ENCODE measurements around the gene ACOD1.
"Not testable (repeated sequence)": the region's sequence is repeated elsewhere in the genome, so short reads cannot be mapped to it uniquely, and the experiment has no call there.

Gene ACOD1

DNA sequence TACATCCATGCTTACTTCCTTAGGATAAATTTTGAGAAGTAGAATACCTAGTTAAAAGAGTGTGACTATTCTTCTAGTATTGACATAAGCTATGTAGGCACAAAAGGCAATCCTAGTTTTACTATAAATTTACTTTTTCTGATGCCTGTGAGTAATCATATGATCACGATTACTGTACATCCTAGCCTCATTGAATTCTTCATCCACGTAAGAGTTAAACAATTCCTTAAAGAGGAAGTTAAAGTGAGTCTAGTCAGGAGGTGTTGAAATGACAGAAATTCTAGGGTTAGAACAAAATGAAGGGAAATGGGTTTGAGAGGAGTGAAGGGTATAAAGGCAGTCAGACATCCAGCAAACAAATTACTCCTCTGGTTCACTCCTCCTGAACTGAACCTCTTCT, at the start of gene ACOD1:
Gene ACOD1 (plus strand): TSS at position 363 of the 400 bp plus-strand sequence. CDS start 48 bp downstream, outside the sequence.
- no peak for DNase-seq

DNA sequence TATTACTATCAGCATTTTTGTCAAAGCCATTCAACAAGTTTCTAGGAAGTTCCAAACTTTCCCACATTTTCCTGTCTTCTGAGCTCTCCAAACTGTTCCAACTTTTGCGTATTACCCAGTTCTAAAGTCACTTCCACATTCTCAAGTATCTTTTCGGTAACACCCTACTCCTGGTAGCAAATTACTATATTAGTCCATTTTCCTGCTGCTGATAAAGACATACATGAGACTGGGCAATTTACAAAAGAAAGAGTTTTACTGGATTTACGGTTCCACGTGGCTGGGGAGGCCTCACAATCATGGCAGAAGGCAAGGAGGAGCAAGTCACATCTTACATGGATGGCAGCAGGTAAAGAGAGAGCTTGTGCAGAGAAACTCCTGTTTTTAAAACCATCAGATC, 49.2 kb upstream of the ACOD1 start:
- DNase-seq: not testable (repeated sequence)

DNA sequence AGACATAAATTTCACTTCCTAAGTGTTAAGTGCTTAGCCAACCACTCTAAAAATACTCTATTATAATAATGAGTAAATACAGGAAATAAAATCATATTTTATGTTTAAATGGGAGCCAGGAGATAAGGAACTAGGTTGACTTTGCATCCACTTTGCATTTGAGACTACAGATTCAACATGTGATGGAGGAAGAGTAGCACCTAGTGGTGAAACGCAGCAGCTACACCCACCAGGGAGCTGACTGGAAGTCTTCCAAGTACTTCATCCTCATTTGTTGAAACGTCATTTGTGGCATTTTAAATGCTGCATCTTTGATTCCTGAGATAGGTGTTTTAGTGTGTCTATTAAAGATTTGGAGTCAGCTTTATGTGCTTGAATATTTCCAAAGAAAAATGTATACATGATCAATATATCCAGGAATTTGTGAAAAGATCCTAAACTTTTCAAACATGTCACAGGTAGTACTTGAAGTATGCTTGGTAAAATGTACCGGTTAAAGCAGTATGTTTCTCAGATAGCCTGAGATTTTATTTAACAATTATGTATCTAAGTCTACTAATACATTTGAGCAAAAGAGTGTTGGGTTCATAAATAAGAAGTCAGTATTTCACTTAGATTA, 44.7 kb upstream of the ACOD1 start:
- DNase-seq: peak; percentile 71

DNA sequence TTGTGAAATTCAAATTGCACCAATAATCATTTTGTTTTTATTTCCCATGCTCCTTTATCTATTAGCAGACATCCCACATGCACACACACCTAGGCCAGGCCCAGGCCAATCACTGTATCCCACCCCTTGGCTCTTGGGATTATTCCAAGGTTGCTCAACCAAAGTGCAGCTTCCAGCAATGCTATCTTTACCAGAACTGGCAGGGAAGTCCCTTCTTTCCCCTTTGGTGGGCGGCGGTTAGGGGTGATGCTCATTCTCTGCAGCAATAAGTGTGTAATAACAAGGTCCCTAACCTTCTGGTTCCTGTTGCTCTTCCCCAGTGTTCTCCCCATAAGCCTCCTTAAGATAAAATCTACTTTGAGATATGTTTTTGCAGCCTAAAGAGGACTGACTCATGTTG, 43.8 kb upstream of the ACOD1 start:
- no peak for DNase-seq

DNA sequence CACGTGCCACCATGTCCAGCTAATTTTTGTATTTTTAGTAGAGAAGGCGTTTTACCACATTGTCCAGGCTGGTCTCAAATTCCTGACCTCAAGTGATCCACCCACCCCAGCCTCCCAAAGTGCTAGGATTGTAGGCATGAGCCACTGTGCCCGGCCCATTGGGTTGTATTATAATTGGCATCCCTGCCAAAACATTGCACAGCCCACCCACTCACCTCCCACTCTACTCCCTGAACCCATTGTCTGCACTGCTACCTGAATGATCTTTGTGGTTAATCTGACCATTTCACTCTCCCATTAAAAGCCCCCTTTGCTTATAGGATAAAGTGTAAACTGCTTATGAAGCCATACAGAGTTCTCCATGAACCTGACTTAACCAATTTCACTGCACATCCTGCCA, 35.8 kb upstream of the ACOD1 start:
- no peak for DNase-seq

DNA sequence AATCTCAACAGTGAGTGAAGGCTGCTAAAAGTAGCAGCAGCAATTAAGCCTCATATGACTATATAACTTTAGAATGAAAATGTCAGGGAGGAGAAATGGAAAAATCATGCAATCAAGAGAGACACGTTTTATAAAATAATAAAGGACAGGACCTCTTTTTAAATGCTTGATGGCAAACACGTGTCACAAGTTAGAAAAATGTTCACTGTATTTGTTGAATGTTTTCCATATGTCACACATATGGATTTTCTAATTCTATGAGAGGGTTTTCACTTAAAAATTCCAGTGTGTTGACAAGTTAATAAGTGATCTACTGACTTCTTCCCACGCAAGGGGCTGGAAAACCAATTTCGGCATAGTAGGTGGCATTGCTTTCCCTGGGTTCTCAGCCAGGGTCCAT, 34.4 kb upstream of the ACOD1 start:
- DNase-seq: no peak

DNA sequence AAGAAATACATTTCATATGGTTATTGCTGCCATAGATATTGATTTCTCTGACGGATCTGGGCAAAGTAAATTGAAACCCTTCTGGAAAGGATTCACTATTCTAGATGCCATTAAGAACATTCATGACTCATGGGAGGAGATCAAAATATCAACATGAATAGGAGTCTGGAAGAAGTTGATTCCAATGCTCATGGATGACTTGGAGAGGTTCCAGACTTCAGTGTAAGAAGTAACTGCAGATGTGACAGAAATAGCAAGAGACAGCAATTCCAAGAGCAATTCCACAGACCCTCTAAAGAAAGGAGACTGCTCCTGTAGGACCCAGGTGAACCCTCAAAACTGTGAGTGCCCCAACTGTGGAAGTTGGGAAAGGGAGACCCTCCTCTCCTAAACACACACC, 31.2 kb upstream of the ACOD1 start:
- no peak for DNase-seq

DNA sequence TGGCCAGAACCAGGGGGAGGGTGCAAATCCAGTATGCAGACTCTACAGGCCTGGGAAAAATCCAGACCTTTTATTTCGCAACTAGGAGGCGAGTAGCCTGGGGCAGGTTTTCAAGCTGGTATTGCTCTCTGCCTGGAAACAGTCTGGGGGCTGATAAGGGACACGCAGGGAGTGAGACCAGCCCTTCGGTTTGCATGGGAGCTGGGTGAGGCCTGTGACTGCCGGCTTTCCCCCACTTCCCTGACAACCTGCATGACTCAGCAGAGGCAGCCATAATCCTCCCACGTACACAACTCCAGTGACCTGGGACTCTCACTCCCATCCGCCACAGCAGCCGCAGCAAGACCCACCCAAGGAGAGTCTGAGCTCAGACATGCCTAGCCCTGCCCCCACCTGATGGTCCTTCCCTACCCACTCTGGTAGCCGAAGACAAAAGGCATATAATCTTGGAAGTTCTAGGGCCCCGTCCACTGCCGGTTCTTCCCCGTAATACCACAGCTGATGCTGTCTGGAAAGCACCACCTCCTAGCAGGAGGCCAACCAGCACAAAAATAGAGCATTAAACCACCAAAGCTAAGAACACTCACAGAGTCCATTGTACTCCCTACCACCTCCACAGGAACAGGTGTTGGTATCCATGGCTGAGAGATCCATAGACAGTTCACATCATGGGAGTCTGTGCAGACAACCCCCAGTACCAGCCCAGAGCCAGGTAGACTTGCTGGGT, 30.4 kb upstream of the ACOD1 start:
- not testable (repeated sequence) for DNase-seq

DNA sequence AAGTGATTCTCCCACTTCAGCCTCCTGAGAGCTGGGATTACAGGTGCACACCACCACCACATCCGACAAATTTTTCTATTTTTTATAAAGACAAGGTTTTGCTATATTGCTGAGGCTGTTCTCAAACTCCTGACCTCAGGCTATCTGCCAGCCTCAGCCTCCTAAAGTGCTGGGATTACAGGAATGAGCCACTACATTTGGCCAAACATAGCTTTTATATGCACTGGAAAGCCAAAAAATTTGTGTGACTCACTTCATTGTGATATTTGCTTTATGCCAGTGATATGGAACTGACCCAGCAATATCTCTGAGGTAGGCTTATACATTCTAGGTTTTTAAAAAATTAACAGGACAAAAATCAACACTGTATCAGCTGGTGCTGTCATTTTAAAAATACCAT, 26.8 kb upstream of the ACOD1 start:
- DNase-seq: no peak

DNA sequence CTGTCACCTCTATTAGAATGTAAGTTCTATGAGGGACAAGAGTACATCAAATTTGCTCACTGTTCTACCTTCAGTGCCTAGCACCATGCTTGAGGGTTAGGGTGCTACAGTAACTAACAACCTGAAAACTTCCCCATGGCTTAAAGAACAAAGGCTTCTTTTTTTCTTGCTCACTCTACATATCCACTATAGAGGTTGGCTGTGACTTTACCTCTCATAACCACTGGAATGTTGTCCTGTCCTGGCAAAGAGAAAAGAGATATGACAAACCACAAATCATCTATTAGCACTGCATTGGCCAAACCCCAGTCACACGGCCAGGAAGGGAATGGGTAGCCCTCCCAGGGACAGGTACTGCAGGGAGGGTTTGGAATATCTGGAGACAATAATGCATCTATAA, 23.2 kb upstream of the ACOD1 start:
- no peak for DNase-seq

DNA sequence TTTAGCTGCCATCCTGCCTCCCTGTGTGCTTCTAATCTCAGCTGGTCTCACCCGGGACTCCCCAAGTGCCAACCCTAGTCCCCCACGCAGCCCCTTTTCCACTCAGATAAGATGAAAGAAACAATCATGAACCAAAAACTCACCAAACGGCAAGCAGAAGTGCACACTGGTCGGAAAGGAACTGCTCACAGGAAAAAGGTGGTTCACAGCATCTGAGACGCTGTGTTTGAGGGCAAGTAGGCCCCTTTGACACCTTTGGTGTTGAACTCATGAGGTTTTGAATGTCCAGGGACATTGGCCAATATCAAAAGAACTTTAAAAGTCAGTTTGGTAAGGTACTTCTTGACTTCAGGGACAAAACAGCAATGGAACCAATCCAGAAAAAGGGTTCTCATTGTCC, 20.4 kb upstream of the ACOD1 start:
- DNase-seq: no peak

DNA sequence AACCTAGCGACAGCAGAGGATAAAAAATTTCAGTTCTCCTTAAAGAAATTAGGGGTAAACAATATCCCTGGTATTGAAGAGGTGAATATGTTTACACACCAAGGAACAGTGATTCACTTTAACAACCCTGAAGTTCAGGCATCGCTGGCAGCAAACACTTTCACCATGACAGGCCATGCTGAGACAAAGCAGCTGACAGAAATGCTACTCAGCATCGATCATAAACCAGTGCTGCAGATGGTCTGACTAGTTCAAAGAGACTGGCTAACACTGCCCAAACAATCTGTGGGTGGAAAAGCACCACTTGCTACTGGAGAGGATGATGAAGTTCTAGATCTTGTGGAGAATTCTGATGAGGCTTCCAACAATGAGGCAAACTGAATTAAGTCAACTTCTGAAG, 19.9 kb upstream of the ACOD1 start:
- DNase-seq: no peak

DNA sequence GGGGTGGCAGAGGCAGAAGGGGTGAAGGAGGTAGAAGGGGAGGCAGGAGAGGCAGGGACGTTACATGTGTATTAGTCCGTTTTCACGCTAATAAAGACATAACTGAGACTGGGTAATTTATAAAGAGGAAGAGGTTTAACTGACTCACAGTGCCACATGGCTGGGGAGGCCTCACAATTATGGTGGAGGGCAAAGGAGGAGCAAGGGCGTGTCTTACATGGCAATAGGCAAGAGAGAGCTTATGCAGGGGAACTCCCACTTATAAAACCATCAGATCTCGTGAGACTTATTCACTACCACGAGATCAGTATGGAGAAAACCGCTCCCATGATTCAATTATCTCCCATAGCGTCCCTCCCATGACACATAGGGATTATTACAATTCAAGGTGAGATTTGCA, 19.0 kb upstream of the ACOD1 start:
- no peak for DNase-seq

DNA sequence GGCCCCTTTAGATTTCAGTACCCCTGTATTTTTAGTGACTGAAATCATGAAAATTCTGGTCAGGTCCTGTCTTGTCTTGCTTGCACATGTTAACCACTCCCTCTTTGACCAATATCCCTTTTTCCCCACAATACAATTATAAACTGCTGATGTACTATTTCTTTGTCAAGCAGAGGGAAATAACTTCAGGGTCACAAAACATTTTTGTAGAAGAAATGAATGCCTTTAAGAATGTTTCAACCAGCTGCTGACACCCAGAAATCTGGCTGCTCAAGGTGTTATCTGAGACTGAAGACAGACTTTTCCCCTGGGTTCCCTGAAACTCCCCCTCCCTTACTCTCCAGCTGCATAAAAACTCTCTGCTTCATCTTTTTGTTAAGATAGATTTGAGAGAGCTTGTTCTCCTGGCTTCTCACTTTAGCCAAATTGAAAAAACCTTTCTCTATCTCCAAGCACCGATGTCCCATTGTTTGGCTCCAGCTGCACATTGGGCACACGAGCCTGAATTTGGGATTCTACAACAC, 18.4 kb upstream of the ACOD1 start:
- no peak for DNase-seq

DNA sequence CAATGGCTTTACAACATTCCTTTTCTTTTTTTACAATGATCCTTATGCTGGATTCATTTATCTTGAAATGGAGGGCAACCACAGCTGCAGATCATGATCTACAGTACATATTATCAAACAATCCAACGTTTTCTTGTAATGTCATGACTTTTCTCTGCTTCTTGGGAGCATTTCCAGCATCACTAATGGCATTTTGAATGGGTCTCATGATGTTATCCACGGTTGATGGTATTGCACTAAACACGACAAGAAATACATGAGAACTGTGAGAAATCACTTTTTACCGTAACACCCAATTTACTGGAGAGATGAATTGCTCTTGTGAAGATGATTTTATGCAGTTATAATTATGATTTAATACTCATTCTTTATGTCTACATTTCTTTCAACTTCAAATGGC, 16.2 kb upstream of the ACOD1 start:
- DNase-seq: no peak

DNA sequence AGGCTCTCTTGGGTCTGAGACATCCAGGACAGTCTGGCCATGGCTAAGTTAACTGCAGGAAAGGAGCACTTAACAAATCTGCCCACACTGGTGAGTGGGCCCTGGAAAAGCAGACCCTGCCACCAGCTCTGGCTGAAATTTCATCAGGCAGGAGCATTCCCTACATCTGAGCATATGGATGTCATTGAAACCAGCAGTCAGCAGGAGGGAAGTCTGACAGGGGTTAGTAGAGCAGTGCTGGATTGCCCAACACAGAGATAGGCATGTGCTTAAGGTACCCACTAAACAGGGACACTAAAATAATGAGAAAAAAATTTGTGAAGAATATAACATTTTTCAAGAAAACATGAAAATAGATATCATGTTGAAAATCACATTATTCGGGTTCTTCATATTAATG, 13.6 kb upstream of the ACOD1 start:
- DNase-seq: no peak

DNA sequence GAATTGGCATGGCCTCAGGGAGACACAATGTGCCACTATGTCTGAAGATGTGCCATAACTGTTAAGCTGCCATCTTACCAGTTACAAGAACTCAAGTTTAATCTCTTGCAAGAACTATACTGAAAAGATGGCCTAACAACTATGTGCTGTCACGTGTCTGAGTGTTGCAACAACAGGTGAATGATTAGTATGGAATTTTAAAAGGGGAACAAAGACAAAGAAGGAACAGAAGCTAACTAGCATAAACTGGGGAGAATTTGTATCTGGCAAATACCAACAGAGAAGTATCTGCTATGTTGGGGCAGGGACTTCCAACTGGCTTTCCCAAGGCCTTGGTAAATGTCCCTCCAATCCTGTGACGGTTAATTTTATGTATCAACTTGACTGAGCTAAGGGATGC, 11.5 kb upstream of the ACOD1 start:
- no peak for DNase-seq

DNA sequence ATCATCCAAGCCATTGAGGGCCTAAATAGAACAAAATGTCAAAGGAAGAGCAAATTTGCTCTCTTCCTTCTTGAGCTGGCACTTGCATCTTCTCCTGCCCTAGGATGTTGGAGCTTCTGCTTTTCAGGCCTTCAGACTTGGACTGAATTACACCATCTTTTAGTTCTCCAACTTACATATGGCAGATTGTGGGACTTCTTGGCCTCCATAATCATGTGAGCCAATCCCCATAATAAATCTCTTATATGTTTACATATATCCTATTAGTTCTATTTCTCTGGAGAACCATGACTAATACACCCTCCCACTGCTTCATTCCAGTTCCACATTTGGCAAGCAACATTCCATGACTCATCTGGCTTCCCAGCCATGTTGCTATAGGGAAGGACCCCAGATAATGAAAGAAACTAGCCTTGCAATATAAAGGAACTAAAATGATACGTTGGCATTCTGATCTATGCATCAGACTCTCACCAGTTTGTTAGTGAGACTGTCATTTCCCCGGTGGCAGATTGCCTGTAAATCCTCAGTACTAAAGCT, 11.0 kb upstream of the ACOD1 start:
- peak; percentile 31 for DNase-seq

DNA sequence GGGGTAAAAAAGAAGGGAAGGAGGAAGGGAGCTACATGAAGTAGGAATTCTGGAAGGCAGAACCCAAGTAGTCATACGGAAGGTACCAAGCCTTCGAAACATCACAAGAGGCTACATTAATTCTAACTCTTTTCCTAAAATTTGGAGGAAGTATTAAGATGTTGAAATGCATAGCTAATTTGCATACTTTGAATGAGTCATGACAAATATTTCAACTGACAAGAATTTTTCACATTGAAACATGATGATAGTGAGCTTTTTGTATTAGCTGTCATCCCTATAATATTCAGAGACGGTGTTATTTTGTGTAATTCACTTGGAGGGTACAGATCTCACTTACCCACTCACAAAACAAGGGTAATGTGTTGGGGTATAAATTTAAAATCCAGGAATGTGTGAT, 9.1 kb upstream of the ACOD1 start:
- no peak for DNase-seq

DNA sequence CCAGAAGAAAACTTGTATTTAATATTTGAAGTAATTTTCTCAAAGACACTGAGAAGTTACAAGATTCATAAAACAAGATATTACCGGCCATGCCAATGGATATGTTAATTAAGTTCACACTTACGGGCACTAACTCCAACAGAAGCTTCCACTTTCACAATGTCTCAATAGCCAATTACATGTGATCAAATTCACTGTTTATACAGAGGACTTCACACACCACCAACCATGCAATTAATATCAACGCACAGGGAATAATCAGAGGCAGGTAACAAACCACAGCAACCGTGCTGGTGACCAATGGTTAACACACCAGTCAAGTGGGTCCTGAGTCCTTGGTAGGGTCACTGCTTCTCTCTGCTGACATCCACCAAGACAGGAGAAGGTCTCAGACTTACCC, 5.9 kb upstream of the ACOD1 start:
- no peak for DNase-seq

DNA sequence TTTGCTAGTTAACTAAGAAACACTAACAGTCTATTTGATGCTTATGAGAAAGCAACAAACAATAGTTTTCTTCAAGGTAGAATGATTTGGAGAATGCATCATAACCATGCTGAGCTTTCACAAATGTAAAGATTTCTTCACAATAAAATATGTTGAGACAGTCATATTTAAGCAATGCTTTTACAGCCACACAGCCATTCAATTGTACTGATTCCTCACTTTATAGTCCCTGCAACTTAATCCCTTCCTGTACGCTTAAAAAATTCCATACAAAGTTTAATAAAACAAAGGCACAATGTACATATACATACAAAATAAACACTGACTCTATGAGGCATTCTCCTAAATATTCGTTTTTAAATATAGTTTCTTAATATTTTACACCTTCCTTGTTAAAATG, 4.7 kb upstream of the ACOD1 start:
- no peak for DNase-seq

DNA sequence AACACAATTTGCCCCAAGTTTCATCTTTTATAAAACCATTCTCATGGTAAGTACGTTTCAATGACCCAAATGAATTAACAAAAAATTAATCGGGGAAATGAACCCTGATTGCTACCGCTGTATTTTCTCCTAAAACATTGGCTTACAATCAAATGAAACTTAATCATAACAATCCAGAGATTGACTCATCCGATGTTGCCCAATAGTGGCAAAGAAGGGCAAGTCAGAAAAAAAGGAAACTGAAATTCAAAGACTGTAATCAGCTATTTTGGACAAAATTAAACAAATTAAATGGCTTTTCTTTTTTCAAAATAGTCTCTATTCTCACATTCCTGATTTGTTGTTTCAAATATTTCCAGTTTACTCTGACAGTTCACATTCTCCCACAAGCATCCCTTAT, 3.9 kb upstream of the ACOD1 start:
- no peak for DNase-seq

DNA sequence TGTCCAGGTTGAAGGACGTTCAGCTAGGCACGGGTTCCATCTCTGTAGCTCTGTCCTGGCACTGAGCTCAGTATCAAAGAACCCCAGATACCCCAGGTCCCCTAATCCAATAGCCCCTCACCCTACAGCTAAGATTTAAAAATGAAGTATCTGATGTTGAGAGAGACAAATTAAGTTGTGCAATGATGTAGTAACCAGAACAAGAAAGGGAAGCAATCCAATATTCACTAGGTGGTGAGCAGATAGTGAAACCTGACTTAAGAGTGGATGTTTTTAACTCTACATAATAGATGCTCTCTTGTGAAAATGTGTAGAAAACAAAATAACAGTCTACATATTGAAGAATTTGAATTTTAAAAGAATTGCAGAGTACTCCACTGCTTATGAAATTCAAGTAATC, 1.8 kb downstream of the ACOD1 start:
- DNase-seq: no peak

DNA sequence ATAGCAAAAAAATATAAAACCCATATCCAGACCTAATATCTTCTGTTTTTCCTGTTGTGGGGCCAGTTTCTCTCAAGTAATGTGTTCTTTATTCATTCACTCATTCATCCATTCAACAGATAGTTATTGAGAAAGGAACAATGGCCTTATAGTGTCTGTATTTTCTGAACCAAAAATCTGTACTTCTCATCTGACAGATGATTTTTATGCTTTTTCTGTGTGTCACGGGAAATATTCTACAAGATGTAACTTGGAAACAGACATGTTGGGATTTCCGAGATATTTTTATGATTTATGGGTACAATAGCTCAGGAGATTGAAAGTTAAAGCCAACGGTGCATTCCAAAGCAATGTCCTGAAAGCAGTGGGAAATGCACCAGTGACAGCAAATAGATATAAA, 5.7 kb downstream of the ACOD1 start:
- DNase-seq: no peak

DNA sequence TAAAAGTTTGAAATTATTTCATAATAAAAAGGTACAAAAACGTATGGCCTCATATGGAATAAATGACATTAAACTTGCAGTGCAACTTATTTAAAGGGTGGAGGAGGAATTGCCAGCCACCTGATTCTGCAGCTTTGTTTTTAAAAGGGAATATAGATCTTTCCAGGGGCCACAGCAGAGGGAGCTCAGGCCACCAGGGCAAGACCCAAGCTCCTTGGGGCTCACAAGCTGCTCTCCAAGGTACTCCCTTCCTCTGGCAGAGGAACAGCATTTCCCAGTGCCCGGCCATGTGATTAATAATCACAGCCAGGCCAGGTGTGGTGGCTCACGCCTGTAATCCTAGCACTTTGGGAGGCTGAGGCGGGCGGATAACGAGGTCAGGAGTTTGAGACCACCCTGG, 6.2 kb downstream of the ACOD1 start:
- no peak for DNase-seq

Measured in CD4-positive, alpha-beta T cell treated with Interferon gamma for 1 hour (primary cell).